HEK293 (cell line): ENCODE data around the gene OR2S2.

ENCODE experiments used
- CTCF ChIA-PET: fragments of 350-600 bp; formaldehyde crosslinking; extraction: SDS; loops from one replicate; lab custom pipeline; 2021; ENCODE audit warnings: antibody characterized with exemption; lab: Yijun Ruan, JAX
- POLR2A ChIA-PET: fragments of 300-600 bp; formaldehyde crosslinking; extraction: SDS; loops from one replicate; lab custom pipeline; 2020; ENCODE audit warnings: antibody characterized with exemption, inconsistent platforms; lab: Yijun Ruan, JAX
- H3K27ac ChIP-seq: fragments of 200-500 bp; sonication (Bioruptor generic); 2 replicates; pipeline ENCODE4 v1.5.1; 2014; ENCODE audit warnings: low read depth, low read length, control low read depth, inconsistent platforms; ENCODE audit errors: extremely low read depth
- H3K36me3 ChIP-seq, 2 experiments: fragments of 200-500 bp in 1 of 2; sonication (Bioruptor generic) in 1 of 2; 1 replicate in 1 of 2; 2 replicates in 1 of 2; pipeline ENCODE4 v1.5.1; 2014 to 2017; ENCODE audit warnings: inconsistent platforms in 2 of 2, low read length in 2 of 2; ENCODE audit not compliant: control insufficient read depth in 2 of 2, insufficient read depth in 1 of 2
- H3K4me1 ChIP-seq: fragments of 200-500 bp; sonication (Bioruptor generic); 2 replicates; pipeline ENCODE4 v1.5.1; 2014; ENCODE audit warnings: mild to moderate bottlenecking, low read length, inconsistent platforms; ENCODE audit not compliant: control insufficient read depth, insufficient read depth
- H3K4me3 ChIP-seq: 2 replicates; pipeline ENCODE4 v1.5.1; 2011; ENCODE audit warnings: low read depth, mild to moderate bottlenecking, control low read depth, low read length, moderate library complexity
- H3K9me3 ChIP-seq: fragments of 200-500 bp; sonication (Bioruptor generic); 2 replicates; pipeline ENCODE4 v1.5.1; 2014; ENCODE audit warnings: low read depth, low read length, inconsistent platforms; ENCODE audit not compliant: control insufficient read depth, insufficient read depth
- KLF9 ChIP-seq: fragments of 450-650 bp; formaldehyde crosslinking; IDR thresholded peaks from 2 replicates; pipeline ENCODE4 v1.5.1; 2016; ENCODE audit warnings: missing biosample characterization, missing genetic modification characterization, low read depth
- YY2 ChIP-seq: fragments of 450-650 bp; formaldehyde crosslinking; IDR thresholded peaks from 2 replicates; pipeline ENCODE4 v1.5.1; 2016; ENCODE audit warnings: missing biosample characterization, missing genetic modification characterization
- ZBTB17 ChIP-seq: fragments of 450-650 bp; formaldehyde crosslinking; IDR thresholded peaks from 2 replicates; pipeline ENCODE4 v1.5.1; 2016; ENCODE audit warnings: missing biosample characterization, missing genetic modification characterization
- ZBTB8A ChIP-seq: fragments of 450-650 bp; formaldehyde crosslinking; IDR thresholded peaks from 2 replicates; pipeline ENCODE4 v1.5.1; 2016; ENCODE audit warnings: missing biosample characterization, missing genetic modification characterization
- ZNF10 ChIP-seq: fragments of 450-650 bp; formaldehyde crosslinking; IDR thresholded peaks from 2 replicates; pipeline ENCODE4 v1.5.1; 2017; ENCODE audit warnings: missing biosample characterization, missing genetic modification characterization
- ZNF138 ChIP-seq: fragments of 450-650 bp; formaldehyde crosslinking; IDR thresholded peaks from 2 replicates; pipeline ENCODE4 v1.5.1; 2016; ENCODE audit warnings: missing biosample characterization, missing genetic modification characterization, borderline replicate concordance
- ZNF16 ChIP-seq: fragments of 450-650 bp; formaldehyde crosslinking; IDR thresholded peaks from 2 replicates; pipeline ENCODE4 v1.5.1; 2016; ENCODE audit warnings: low read depth, missing biosample characterization, missing genetic modification characterization
- ZNF214 ChIP-seq: fragments of 450-650 bp; formaldehyde crosslinking; IDR thresholded peaks from 2 replicates; pipeline ENCODE4 v1.5.1; 2017; ENCODE audit warnings: missing biosample characterization, mild to moderate bottlenecking, missing genetic modification characterization, borderline replicate concordance
- ZNF596 ChIP-seq: fragments of 450-650 bp; IDR thresholded peaks from 2 replicates; pipeline ENCODE4 v1.5.0; 2018; ENCODE audit warnings: missing biosample characterization, mild to moderate bottlenecking, missing genetic modification characterization, moderate library complexity
- ZNF654 ChIP-seq: fragments of 450-650 bp; formaldehyde crosslinking; IDR thresholded peaks from 2 replicates; pipeline ENCODE4 v1.5.1; 2016; ENCODE audit warnings: low read depth, missing biosample characterization, missing genetic modification characterization
- ZNF701 ChIP-seq: fragments of 450-650 bp; formaldehyde crosslinking; IDR thresholded peaks from 2 replicates; pipeline ENCODE4 v1.5.1; 2016; ENCODE audit warnings: missing biosample characterization, missing genetic modification characterization
- ZNF830 ChIP-seq: fragments of 450-650 bp; IDR thresholded peaks from 2 replicates; pipeline ENCODE4 v1.5.0; 2018; ENCODE audit warnings: missing biosample characterization, missing genetic modification characterization, low read depth, mild to moderate bottlenecking, moderate library complexity
- TF ChIP-seq, protein P1 (sequence below): fragments of 450-650 bp; formaldehyde crosslinking; IDR thresholded peaks from 2 replicates; pipeline ENCODE4 v1.5.1; 2016; ENCODE audit warnings: missing biosample characterization, missing genetic modification characterization
- TF ChIP-seq, protein P2 (sequence below): fragments of 450-650 bp; formaldehyde crosslinking; IDR thresholded peaks from 2 replicates; pipeline ENCODE4 v1.5.1; 2016; ENCODE audit warnings: missing biosample characterization, missing genetic modification characterization, low read depth
- TF ChIP-seq, protein P3 (sequence below): fragments of 450-650 bp; formaldehyde crosslinking; IDR thresholded peaks from 2 replicates; pipeline ENCODE4 v1.5.1; 2017; ENCODE audit warnings: missing biosample characterization, mild to moderate bottlenecking, missing genetic modification characterization, moderate library complexity
- TF ChIP-seq, protein P4 (sequence below): fragments of 450-650 bp; formaldehyde crosslinking; IDR thresholded peaks from 2 replicates; pipeline ENCODE4 v1.5.1; 2016; ENCODE audit warnings: missing biosample characterization, missing genetic modification characterization
- TF ChIP-seq, protein P5 (sequence below): fragments of 450-650 bp; formaldehyde crosslinking; IDR thresholded peaks from 2 replicates; pipeline ENCODE4 v1.5.1; 2016; ENCODE audit warnings: missing biosample characterization, missing genetic modification characterization
- TF ChIP-seq, protein P6 (sequence below): fragments of 450-650 bp; formaldehyde crosslinking; IDR thresholded peaks from 2 replicates; pipeline ENCODE4 v1.5.1; 2017; ENCODE audit warnings: missing biosample characterization, missing genetic modification characterization

OR2S2 gene

DNA sequence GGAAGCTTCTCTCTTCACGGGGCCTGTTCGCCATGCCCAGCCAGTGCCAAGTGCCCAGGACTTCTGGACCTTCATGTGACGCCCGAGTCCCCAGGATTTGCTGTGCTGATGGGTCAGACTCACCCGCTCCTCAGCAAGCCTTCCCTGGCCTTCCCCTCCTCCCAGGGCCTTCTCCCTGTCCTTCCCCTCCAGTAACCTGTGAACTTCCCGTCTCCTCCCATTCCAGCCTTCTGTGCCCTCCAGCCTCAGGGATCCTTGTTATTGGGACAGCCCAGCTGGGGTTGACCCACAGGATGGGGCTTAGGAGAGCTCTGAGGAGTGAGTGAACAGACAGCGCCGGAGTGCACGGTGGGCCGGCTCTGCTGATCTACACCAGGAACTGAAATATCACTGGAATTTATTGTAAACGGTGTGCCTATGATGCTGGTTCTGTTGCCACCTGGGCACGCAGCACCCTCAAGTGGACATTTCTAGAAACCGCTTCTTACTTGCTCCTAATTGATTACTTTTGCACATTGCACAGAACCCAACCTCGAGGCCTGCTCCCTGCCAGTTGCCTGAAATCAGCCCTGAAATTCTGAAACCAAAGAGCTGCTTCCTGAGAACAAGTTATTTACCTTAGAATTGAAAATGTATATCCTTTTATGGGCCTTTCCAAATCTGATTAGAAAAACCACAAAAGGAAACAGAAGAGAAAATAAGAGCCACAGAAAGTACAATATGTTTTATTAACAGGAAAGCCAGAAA lies 47.2 kb downstream of the OR2S2 start:
- Histone ChIP-seq H3K9me3 (no peaks in the 10 kb centered on the region), H3K4me1 (peaks cover 10% of the 10 kb centered on the region), H3K27ac (no peak overlapping the region), H3K4me3 (no peak overlapping the region)
- POLR2A ChIA-PET, result no interaction called here
- TF ChIP-seq ZBTB8A (no peak), ZNF654 (tag by site-specific recombination) (peak; percentile 67), ZBTB17 (tag by site-specific recombination) (peak; percentile 42; the same call in 1 of the 2 replicates)
- TF ChIP-seq, protein P1, sequence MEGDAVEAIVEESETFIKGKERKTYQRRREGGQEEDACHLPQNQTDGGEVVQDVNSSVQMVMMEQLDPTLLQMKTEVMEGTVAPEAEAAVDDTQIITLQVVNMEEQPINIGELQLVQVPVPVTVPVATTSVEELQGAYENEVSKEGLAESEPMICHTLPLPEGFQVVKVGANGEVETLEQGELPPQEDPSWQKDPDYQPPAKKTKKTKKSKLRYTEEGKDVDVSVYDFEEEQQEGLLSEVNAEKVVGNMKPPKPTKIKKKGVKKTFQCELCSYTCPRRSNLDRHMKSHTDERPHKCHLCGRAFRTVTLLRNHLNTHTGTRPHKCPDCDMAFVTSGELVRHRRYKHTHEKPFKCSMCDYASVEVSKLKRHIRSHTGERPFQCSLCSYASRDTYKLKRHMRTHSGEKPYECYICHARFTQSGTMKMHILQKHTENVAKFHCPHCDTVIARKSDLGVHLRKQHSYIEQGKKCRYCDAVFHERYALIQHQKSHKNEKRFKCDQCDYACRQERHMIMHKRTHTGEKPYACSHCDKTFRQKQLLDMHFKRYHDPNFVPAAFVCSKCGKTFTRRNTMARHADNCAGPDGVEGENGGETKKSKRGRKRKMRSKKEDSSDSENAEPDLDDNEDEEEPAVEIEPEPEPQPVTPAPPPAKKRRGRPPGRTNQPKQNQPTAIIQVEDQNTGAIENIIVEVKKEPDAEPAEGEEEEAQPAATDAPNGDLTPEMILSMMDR, result peak; percentile 49; the same call in 1 of the 2 replicates
- TF ChIP-seq, protein P2, sequence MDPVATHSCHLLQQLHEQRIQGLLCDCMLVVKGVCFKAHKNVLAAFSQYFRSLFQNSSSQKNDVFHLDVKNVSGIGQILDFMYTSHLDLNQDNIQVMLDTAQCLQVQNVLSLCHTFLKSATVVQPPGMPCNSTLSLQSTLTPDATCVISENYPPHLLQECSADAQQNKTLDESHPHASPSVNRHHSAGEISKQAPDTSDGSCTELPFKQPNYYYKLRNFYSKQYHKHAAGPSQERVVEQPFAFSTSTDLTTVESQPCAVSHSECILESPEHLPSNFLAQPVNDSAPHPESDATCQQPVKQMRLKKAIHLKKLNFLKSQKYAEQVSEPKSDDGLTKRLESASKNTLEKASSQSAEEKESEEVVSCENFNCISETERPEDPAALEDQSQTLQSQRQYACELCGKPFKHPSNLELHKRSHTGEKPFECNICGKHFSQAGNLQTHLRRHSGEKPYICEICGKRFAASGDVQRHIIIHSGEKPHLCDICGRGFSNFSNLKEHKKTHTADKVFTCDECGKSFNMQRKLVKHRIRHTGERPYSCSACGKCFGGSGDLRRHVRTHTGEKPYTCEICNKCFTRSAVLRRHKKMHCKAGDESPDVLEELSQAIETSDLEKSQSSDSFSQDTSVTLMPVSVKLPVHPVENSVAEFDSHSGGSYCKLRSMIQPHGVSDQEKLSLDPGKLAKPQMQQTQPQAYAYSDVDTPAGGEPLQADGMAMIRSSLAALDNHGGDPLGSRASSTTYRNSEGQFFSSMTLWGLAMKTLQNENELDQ (tag by site-specific recombination), result no peak
- TF ChIP-seq, all 188 proteins: peak for 3
- no peaks in the 10 kb centered on the region for H3K36me3 ChIP-seq
- CTCF ChIA-PET, result interaction anchor here (0.6 to 3.6 kb wide), 44 partner anchors 8 to 724 kb away, joined by 3 to 45 read pairs (median 4); partner anchors contain the start of genes CCDC107, GBA2, HINT2 and RGP1

DNA sequence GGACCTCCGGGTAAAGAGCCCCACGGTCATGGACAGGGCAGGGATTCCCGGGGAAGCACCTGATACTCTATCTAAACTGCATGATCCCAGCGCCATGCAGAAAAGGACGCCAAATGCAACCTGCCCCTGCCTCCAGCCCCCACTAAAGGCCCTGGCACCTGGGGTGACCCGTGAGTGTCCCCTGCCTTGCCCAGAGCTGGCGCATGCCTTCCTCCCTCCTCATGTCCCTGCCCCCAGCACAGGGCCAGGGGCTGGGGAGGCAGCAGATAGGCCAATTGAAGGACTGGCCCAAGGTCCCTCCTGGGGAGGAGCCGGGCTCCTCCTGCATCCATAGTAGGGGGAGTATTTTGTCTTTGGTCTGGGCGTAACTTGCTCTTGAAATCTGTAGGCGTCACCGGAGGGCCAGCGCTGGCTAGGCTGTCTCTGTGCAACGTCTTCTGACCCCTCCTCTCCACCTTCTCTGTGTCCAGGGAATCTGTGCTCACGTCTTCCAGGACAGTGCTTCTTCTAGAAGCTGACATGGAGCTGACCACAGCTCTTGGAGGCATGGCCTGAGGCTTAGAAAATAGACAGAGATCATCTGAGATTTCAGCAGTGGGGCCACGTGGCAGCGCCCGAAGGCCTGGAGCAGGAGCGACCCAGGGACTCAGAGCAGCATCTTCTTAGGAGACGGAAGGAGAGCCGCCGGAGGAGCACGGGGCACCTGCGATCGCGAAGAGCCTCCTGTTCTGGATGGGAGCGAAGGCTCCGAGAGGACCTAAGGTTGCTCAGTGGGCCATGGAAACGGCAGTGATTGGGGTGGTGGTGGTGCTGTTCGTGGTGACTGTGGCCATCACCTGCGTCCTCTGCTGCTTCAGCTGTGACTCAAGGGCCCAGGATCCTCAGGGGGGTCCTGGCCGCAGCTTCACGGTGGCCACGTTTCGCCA lies 48.0 kb downstream of the OR2S2 start:
- POLR2A ChIA-PET, result no interaction called here
- Histone ChIP-seq H3K27ac (no peak overlapping the region), H3K36me3 (no peaks in the 10 kb centered on the region), H3K9me3 (no peaks in the 10 kb centered on the region), H3K4me1 (peaks cover 10% of the 10 kb centered on the region), H3K4me3 (no peak overlapping the region)
- CTCF ChIA-PET, result interaction anchor here (0.6 to 3.6 kb wide), 25 partner anchors 8 to 723 kb away, joined by 3 to 45 read pairs (median 4); partner anchors contain the start of genes CCDC107, GBA2 and RGP1
- TF ChIP-seq, protein P3, sequence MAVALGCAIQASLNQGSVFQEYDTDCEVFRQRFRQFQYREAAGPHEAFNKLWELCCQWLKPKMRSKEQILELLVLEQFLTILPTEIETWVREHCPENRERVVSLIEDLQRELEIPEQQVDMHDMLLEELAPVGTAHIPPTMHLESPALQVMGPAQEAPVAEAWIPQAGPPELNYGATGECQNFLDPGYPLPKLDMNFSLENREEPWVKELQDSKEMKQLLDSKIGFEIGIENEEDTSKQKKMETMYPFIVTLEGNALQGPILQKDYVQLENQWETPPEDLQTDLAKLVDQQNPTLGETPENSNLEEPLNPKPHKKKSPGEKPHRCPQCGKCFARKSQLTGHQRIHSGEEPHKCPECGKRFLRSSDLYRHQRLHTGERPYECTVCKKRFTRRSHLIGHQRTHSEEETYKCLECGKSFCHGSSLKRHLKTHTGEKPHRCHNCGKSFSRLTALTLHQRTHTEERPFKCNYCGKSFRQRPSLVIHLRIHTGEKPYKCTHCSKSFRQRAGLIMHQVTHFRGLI (tag by site-specific recombination), result no peak
- TF ChIP-seq ZNF596 (tag by site-specific recombination) (no peak), ZNF830 (tag by site-specific recombination) (no peak), ZNF16 (tag by site-specific recombination) (no peak), ZNF138 (tag by site-specific recombination) (no peak), ZNF701 (tag by site-specific recombination) (no peak), KLF9 (tag by site-specific recombination) (no peak), ZNF10 (tag by site-specific recombination) (no peak), ZNF214 (tag by site-specific recombination) (no peak), YY2 (tag by site-specific recombination) (no peak)
- TF ChIP-seq, protein P4, sequence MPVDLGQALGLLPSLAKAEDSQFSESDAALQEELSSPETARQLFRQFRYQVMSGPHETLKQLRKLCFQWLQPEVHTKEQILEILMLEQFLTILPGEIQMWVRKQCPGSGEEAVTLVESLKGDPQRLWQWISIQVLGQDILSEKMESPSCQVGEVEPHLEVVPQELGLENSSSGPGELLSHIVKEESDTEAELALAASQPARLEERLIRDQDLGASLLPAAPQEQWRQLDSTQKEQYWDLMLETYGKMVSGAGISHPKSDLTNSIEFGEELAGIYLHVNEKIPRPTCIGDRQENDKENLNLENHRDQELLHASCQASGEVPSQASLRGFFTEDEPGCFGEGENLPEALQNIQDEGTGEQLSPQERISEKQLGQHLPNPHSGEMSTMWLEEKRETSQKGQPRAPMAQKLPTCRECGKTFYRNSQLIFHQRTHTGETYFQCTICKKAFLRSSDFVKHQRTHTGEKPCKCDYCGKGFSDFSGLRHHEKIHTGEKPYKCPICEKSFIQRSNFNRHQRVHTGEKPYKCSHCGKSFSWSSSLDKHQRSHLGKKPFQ (tag by site-specific recombination), result no peak
- TF ChIP-seq, protein P5, sequence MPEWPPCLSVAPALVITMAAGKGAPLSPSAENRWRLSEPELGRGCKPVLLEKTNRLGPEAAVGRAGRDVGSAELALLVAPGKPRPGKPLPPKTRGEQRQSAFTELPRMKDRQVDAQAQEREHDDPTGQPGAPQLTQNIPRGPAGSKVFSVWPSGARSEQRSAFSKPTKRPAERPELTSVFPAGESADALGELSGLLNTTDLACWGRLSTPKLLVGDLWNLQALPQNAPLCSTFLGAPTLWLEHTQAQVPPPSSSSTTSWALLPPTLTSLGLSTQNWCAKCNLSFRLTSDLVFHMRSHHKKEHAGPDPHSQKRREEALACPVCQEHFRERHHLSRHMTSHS, result no peak
- TF ChIP-seq, protein P6, sequence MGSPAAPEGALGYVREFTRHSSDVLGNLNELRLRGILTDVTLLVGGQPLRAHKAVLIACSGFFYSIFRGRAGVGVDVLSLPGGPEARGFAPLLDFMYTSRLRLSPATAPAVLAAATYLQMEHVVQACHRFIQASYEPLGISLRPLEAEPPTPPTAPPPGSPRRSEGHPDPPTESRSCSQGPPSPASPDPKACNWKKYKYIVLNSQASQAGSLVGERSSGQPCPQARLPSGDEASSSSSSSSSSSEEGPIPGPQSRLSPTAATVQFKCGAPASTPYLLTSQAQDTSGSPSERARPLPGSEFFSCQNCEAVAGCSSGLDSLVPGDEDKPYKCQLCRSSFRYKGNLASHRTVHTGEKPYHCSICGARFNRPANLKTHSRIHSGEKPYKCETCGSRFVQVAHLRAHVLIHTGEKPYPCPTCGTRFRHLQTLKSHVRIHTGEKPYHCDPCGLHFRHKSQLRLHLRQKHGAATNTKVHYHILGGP, result no peak
